GM15510 (cell line): Measurements from ENCODE around the gene FBXO10.

Source experiments
- POLR2A ChIP-seq: IDR thresholded peaks from 3 replicates; pipeline ENCODE4 v1.6.1; 2011; ENCODE audit warnings: borderline replicate concordance; ENCODE audit not compliant: insufficient read length; ENCODE audit errors: extremely low read depth

FBXO10 gene

GRCh38 chr9:37464006-37464405 is 112.2 kb downstream of the FBXO10 start:
- TF ChIP-seq POLR2A, result no peak
